AG09319 (cell line): Measurements from ENCODE around the gene LEO1.

Experiments used
- DNase-seq: peaks from one replicate; pipeline ENCODE4 v3.0.0-alpha.2; 2010; ENCODE audit warnings: low read depth; ENCODE audit errors: extremely low read depth
- TF ChIP-seq, protein P1 (sequence below): IDR thresholded peaks from 2 replicates; pipeline ENCODE4 v1.5.1; 2011; ENCODE audit warnings: low read depth, mild to moderate bottlenecking, inconsistent platforms, low read length, moderate library complexity

LEO1 gene

GRCh38 chr15:52016316-52016715, 44.7 kb upstream of the LEO1 start:
- DNase-seq, result no peak
- TF ChIP-seq, protein P1, sequence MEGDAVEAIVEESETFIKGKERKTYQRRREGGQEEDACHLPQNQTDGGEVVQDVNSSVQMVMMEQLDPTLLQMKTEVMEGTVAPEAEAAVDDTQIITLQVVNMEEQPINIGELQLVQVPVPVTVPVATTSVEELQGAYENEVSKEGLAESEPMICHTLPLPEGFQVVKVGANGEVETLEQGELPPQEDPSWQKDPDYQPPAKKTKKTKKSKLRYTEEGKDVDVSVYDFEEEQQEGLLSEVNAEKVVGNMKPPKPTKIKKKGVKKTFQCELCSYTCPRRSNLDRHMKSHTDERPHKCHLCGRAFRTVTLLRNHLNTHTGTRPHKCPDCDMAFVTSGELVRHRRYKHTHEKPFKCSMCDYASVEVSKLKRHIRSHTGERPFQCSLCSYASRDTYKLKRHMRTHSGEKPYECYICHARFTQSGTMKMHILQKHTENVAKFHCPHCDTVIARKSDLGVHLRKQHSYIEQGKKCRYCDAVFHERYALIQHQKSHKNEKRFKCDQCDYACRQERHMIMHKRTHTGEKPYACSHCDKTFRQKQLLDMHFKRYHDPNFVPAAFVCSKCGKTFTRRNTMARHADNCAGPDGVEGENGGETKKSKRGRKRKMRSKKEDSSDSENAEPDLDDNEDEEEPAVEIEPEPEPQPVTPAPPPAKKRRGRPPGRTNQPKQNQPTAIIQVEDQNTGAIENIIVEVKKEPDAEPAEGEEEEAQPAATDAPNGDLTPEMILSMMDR, result no peak

- DNase-seq, result no peak
- TF ChIP-seq, protein P1, result no peak
Measured at GRCh38 chr15:52014616-52015015, 43.0 kb upstream of the LEO1 start.

DNA sequence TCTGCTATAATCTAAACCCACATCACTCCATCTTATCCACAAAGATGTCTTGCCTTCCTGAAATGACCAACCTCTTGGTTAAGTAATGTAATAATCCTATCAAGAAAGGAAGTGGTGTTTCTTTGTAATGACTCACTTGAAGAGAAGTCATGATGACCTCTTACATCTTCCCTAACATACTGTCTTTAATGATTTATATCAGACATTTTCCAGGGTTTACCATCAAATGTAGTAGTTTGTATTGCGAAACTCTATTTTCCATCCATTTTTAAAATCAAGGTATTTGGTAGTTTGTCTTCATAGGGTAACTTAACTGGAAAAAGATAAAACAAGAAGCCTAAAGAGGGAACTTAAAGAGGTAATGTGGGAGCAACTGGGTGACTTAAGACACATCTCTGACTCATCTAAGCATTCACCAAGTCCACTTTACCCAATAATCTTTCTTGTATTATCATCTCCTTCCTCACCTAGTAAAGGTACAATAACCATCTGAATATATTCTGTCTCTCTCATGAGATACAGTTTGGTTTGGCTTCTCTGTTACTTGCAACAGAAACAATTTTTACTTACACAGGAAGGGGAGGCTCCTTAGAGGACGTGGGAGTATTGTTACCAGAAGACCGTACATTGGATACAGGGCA, 41.7 kb upstream of the LEO1 start:
- TF ChIP-seq, protein P1, result no peak
- no peak for DNase-seq

DNA sequence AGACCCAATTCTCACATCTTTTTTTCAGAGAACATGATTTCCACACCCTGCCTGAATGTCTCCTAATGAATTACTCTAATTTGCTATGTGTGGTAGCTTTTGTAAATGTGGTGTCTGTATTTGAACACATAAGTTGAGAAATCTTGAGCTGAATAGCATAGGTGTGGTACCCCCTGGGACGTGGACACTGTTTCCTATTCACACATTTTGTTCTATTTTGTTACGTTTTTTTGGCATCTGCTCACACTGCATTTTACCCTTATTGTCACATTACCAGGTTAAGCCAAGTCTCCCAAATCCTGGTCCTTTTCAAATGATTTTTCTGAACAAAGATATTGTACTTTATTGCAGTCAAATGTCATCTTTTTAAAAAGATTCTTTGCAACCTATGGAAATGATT, 40.6 kb upstream of the LEO1 start:
- DNase-seq, result no peak
- TF ChIP-seq, protein P1, result no peak

DNA sequence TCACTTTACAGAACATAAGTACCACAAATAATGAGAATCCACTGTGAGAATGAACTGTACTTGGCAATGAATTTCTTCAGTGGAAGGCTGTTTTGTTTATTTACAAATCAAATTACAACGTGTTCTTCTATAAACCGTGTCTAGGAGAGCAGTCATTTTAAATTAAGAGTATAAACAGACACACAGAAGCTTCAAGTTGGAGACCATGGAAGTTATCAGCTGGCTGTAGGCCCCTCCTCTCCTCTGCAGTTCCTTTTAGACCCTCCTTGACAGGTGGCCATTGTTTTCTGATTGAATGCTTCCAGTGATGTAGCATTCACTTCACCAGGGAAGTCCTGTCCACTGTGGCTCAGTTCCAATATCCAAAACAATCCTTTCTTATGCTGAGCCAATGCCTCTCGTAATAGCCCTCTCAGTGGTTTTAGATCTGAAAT, 40.1 kb upstream of the LEO1 start:
- no peak for DNase-seq

DNA sequence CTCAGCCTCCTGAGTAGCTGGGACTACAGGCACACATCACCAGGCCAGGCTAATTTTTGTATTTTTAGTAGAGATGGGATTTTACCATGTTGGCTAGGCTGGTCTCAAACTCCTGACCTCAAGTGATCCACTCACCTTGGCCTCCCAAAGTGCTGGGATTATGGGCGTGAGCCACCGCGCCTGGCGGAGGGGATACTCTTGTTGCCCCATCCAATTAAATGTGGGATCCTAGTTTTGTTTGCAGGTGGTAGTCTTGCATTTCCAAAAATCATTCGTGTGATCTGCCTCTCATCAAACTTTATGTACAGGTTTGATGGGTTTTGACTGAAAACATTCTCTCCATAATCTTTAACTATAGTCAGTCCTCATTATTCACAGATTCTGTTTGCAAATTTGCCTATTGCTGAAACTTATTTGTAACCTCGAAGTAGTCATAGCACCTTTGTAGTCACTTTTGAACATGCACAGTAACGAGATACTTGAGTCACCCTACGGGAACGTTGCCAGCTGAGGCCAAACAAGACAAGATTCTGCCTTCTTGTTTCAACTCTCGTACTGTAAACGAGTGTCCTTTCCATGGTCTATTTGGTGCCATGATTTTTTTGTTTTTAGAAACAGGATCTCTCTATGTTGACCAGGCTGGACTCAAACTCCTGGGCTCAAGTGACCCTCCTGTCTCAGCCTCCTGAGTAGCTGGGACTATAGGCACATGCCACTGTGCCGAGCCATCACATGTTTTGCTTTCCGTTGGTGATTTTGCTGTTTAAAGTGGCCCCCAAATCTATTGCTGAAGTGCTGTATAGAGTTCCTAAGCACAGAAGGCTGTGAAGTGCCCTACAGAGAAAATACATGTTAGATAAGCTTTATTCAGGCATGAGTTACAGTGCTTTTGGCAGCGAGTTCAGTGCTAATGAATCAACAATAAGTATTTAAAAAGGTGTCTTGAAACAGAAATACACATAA, 39.3 kb upstream of the LEO1 start:
- TF ChIP-seq, protein P1, result no peak
- DNase-seq, result no peak

More for the DNA sequence above, 40.1 kb upstream of the LEO1 start:
- TF ChIP-seq, protein P1, result no peak
